Calu3 (cell line): ENCODE data around the gene TSACC. TPM values are rescaled to one million over a fixed set of nuclear protein-coding genes. Genes with fewer than 3 reads are reported as not detected.

ENCODE experiments used
- BruUV-seq: library from RNA; stranded (reverse); fragments of 400-500 nt; replicated peaks from 2 replicates; lab custom pipeline; 2021; lab: Mats Ljungman, UMichigan
- CTCF ChIA-PET: fragments of 300-600 bp; sonication (Branson Sonifier 250); formaldehyde crosslinking; loops from one replicate; lab custom pipeline; 2022; ENCODE audit warnings: antibody characterized with exemption; lab: Charles Lee
- DNase-seq: peaks from one replicate; pipeline ENCODE4 v3.0.0; 2022
- H3K27ac Mint-ChIP-seq: one replicate; pipeline ENCODE4 v1.8.0; 2022; ENCODE audit warnings: mixed read lengths; ENCODE audit not compliant: unreplicated experiment
- H3K27me3 Mint-ChIP-seq: one replicate; pipeline ENCODE4 v1.8.0; 2022; ENCODE audit warnings: mixed read lengths; ENCODE audit not compliant: unreplicated experiment
- H3K36me3 Mint-ChIP-seq: one replicate; pipeline ENCODE4 v1.8.0; 2022; ENCODE audit warnings: mild to moderate bottlenecking, moderate library complexity, mixed read lengths; ENCODE audit not compliant: insufficient read depth, unreplicated experiment
- H3K4me1 Mint-ChIP-seq: one replicate; pipeline ENCODE4 v1.8.0; 2022; ENCODE audit warnings: mild to moderate bottlenecking, low read depth, mixed read lengths; ENCODE audit not compliant: unreplicated experiment
- H3K4me3 Mint-ChIP-seq: one replicate; pipeline ENCODE4 v1.8.0; 2022; ENCODE audit warnings: mild to moderate bottlenecking, low read depth, moderate library complexity, mixed read lengths; ENCODE audit not compliant: unreplicated experiment
- H3K9me3 Mint-ChIP-seq: one replicate; pipeline ENCODE4 v1.8.0; 2022; ENCODE audit warnings: low read depth, mixed read lengths; ENCODE audit not compliant: unreplicated experiment
- intact Hi-C: fragments of 100-400 bp; cut with micrococcal nuclease; formaldehyde crosslinking; loops from one replicate; pipeline ENCODE4 v1.10.0; 2022; ENCODE audit not compliant: unreplicated experiment
- total RNA-seq: library from RNA; stranded (reverse); gene quantifications from 2 replicates; pipeline ENCODE4 v1.2.3, GENCODE V29; 2022
- TF ChIP-seq, protein P1 (sequence below): fragments of 200-600 bp; IDR thresholded peaks from one replicate; pipeline ENCODE4 v1.8.0; 2022; ENCODE audit warnings: antibody characterized with exemption; ENCODE audit not compliant: unreplicated experiment

Gene TSACC
- total RNA-seq, 1 experiment from 2014 or later, result 1.4 TPM

DNA sequence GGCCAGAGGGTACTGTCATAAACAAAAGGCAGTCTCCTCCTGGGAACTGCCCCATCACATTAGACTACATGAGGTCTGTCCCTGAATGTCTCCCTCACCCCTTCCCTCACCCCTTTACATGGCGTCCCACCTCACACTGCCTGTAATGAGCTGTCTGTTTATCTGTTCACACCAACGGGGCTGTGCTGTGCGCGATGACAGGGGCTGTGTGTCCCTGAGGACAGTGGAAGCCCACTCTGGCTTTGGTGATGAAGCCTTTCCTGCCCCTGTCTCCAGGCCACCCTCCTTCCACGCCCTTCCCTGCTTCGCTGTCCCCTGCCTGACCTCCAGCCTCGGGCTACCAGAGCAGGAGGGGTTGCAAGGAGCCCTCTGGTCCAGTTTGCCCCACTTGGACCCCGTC, 53.4 kb downstream of the TSACC start:
- Mint-ChIP-seq H3K4me1 (no peaks in the 10 kb centered on the region), H3K9me3 (no peaks in the 10 kb centered on the region), H3K27ac (no peak overlapping the region), H3K4me3 (no peak overlapping the region), H3K36me3 (no peaks in the 10 kb centered on the region), H3K27me3 (peaks cover 45% of the 10 kb centered on the region)
- intact Hi-C loops, result no loop called here
- no TSS peak for BruUV-seq
- TF ChIP-seq, protein P1, sequence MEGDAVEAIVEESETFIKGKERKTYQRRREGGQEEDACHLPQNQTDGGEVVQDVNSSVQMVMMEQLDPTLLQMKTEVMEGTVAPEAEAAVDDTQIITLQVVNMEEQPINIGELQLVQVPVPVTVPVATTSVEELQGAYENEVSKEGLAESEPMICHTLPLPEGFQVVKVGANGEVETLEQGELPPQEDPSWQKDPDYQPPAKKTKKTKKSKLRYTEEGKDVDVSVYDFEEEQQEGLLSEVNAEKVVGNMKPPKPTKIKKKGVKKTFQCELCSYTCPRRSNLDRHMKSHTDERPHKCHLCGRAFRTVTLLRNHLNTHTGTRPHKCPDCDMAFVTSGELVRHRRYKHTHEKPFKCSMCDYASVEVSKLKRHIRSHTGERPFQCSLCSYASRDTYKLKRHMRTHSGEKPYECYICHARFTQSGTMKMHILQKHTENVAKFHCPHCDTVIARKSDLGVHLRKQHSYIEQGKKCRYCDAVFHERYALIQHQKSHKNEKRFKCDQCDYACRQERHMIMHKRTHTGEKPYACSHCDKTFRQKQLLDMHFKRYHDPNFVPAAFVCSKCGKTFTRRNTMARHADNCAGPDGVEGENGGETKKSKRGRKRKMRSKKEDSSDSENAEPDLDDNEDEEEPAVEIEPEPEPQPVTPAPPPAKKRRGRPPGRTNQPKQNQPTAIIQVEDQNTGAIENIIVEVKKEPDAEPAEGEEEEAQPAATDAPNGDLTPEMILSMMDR, result no peak
- DNase-seq, result no peak
- CTCF ChIA-PET, result no interaction called here

DNA sequence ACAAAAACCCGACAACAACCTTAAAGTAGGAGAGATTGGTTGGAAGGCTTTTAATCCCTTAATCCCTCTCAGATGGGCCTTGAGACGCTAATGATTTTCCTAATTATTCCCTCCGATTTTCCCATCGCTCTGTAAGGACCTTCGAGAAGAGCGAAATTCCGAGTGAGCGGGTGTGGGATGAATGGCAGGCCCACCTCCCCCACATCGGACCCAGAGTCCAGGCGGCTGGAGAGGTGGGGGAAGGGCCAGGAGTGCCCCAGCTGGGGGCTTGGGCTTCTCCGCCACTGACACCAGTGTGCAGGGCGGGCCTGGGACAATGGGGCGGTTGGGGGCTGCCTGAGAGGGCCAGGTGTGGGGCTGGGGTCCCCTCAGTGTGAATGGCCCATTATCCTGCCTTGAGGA, 54.1 kb downstream of the TSACC start:
- peaks cover 37% of the 10 kb centered on the region for H3K27me3 Mint-ChIP-seq
- no peak overlapping the region for H3K4me3 Mint-ChIP-seq
- intact Hi-C loops, result no loop called here
- no peaks in the 10 kb centered on the region for H3K36me3 Mint-ChIP-seq
- BruUV-seq, result no TSS peak
- no peaks in the 10 kb centered on the region for H3K9me3 Mint-ChIP-seq
- no peaks in the 10 kb centered on the region for H3K4me1 Mint-ChIP-seq
- no peak overlapping the region for H3K27ac Mint-ChIP-seq
- CTCF ChIA-PET, result no interaction called here
- TF ChIP-seq, protein P1, result no peak
- no peak for DNase-seq

DNA sequence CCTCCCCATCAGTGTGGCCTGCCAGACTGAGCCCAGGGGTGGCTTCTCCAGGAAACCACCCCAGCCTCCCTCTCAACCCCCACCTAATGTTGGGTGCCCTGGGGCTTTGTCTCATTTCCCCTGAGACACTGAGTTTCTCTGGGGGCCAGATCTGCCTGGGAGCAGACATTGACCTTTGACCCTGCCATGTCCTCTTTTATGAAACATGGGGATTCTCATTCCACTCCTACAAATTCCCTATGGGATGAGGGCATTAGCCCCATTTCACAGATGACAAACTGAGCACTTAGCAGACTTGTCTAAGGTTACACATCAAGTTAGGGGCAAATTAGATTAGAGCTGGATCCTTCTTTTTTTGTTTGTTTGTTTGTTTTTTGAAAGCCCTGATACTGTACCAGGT, 54.8 kb downstream of the TSACC start:
- no TSS peak for BruUV-seq
- no peak for DNase-seq
- H3K4me3 Mint-ChIP-seq, result no peak overlapping the region
- CTCF ChIA-PET, result no interaction called here
- no peaks in the 10 kb centered on the region for H3K9me3 Mint-ChIP-seq
- intact Hi-C loops, result no loop called here
- H3K36me3 Mint-ChIP-seq, result peaks cover under 1% of the 10 kb centered on the region
- H3K27me3 Mint-ChIP-seq, result peaks cover 31% of the 10 kb centered on the region
- H3K4me1 Mint-ChIP-seq, result peaks cover 2% of the 10 kb centered on the region
- no peak overlapping the region for H3K27ac Mint-ChIP-seq
- TF ChIP-seq, protein P1, result no peak

DNA sequence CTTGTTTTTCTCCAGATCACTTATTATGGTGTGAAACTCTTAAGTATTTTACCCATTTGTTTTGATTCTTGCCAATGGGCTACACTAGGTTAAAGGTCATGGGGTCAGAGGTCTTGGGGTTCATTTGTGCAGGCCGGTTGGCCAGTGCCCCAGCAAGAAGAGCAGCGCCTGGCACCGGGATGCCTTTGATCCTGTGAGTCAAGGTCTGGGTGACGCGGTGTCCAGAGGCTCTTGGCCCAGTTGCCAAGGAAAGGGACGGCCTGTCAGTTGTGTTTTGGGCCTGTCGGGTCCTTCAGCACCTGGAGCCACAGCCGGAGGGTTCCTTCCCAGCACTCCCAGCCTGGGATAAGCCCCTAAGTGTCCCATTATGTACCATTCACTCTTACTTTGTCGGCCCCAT, 55.8 kb downstream of the TSACC start:
- peaks cover 21% of the 10 kb centered on the region for H3K27me3 Mint-ChIP-seq
- no TSS peak for BruUV-seq
- peaks cover 11% of the 10 kb centered on the region for H3K4me1 Mint-ChIP-seq
- CTCF ChIA-PET, result interaction anchor here (0.6 to 1.2 kb wide), 2 partner anchors 8 to 14 kb away, joined by 5 to 8 read pairs; no protein-coding TSS in a partner anchor
- H3K27ac Mint-ChIP-seq, result no peak overlapping the region
- intact Hi-C loops, result no loop called here
- DNase-seq, result no peak
- TF ChIP-seq, protein P1, result no peak
- H3K4me3 Mint-ChIP-seq, result no peak overlapping the region
- H3K9me3 Mint-ChIP-seq, result peaks cover 3% of the 10 kb centered on the region
- peaks cover 8% of the 10 kb centered on the region for H3K36me3 Mint-ChIP-seq
